ACC112 (cell line): ENCODE data around the gene DLG5.
"Not testable (repeated sequence)": the region's sequence is repeated elsewhere in the genome, so short reads cannot be mapped to it uniquely, and the experiment has no call there.

Experiments used
- H2AFZ ChIP-seq: fragments of 200-600 bp; sonication (generic); one replicate; pipeline ENCODE4 v1.6.0; 2017; ENCODE audit warnings: antibody characterized with exemption, low read length; ENCODE audit not compliant: unreplicated experiment
- H3K27ac ChIP-seq: fragments of 200-600 bp; sonication (generic); 2 replicates; pipeline ENCODE4 v1.5.1; 2014; ENCODE audit warnings: low read depth, mild to moderate bottlenecking, antibody characterized with exemption, low read length, moderate library complexity
- H3K27me3 ChIP-seq: fragments of 200-600 bp; sonication (generic); 2 replicates; pipeline ENCODE4 v1.6.1; 2014; ENCODE audit warnings: mild to moderate bottlenecking, antibody characterized with exemption, low read length, moderate library complexity, mixed read lengths; ENCODE audit not compliant: insufficient read depth
- H3K36me3 ChIP-seq: fragments of 200-600 bp; sonication (generic); 2 replicates; pipeline ENCODE4 v1.6.1; 2016; ENCODE audit warnings: mild to moderate bottlenecking, antibody characterized with exemption, low read length, moderate library complexity, mixed read lengths; ENCODE audit not compliant: insufficient read depth
- H3K4me1 ChIP-seq: fragments of 200-600 bp; sonication (generic); one replicate; pipeline ENCODE4 v1.6.1; 2016; ENCODE audit warnings: low read length, mixed read lengths; ENCODE audit not compliant: insufficient read depth, unreplicated experiment, control insufficient read depth
- H3K4me3 ChIP-seq: fragments of 200-600 bp; sonication (generic); 2 replicates; pipeline ENCODE4 v1.5.1; 2014; ENCODE audit warnings: mild to moderate bottlenecking, low read depth, low read length
- H3K79me2 ChIP-seq: fragments of 200-600 bp; sonication (generic); one replicate; pipeline ENCODE4 v1.6.0; 2016; ENCODE audit warnings: low read length; ENCODE audit not compliant: control insufficient read depth, unreplicated experiment, insufficient read depth

Gene DLG5

DNA sequence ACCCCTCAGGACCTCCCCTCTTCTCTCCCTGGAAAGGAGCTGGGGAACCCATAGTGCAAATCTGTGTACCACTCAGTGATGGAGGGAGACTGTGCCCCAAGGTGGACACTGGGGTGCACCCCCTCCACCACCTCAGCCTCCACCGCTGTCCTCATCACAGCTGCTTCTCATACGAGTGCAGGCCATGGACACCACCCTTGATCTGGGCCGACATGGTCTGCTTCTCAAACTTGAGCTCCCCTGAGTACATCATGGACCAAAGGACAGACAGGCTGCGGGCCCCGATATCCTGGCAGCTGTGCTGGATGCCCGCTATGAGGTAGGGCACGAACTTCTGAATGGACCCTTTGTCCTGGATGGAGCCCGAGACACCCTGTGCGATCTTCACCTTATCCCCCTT is 146.4 kb downstream of the DLG5 start:
- Histone ChIP-seq H3K79me2 (no peaks in the 10 kb centered on the region), H3K4me1 (peaks cover 5% of the 10 kb centered on the region), H3K36me3 (peaks cover 44% of the 10 kb centered on the region), H3K27ac (no peak overlapping the region), H2AFZ (no peak overlapping the region), H3K27me3 (no peaks in the 10 kb centered on the region), H3K4me3 (no peak overlapping the region)

DNA sequence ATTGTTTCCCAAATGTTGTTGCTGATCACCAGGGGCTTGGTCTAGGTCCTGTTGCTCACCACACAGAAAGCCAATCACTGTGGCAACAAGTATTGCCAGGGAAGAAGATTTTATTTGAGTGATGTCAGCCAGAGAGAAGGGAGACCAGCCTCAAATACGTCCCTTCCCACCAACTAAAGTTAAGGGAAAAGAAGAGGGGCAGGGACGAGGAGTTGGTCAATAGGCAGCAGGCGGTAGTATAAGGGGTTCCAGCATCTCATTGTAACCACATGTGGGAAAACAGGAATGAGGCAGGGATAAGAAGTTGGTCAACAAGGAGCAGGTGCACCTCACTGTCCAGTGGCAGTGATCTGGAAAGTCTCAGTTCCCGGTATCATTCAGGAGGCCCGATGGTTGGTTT is 150.1 kb downstream of the DLG5 start:
- Histone ChIP-seq H3K27ac (no peak overlapping the region), H2AFZ (no peak overlapping the region), H3K79me2 (no peaks in the 10 kb centered on the region), H3K36me3 (peaks cover 23% of the 10 kb centered on the region; the same call in 1 of the 2 replicates), H3K4me1 (no peaks in the 10 kb centered on the region), H3K27me3 (no peaks in the 10 kb centered on the region), H3K4me3 (no peak overlapping the region)

- no peak overlapping the region for H3K4me3 ChIP-seq
- H3K27me3 ChIP-seq, result no peaks in the 10 kb centered on the region
- no peak overlapping the region for H3K27ac ChIP-seq
- no peaks in the 10 kb centered on the region for H3K4me1 ChIP-seq
- no peak overlapping the region for H2AFZ ChIP-seq
- peaks cover 16% of the 10 kb centered on the region; the same call in 1 of the 2 replicates for H3K36me3 ChIP-seq
- no peaks in the 10 kb centered on the region for H3K79me2 ChIP-seq
Observed at GRCh38 chr10:77774940-77775391, 151.6 kb downstream of the DLG5 start.

GRCh38 chr10:77773631-77774426 is 152.7 kb downstream of the DLG5 start:
- Histone ChIP-seq H3K79me2 (no peaks in the 10 kb centered on the region), H3K27me3 (no peaks in the 10 kb centered on the region), H3K27ac (no peak overlapping the region), H3K4me3 (no peak overlapping the region), H3K36me3 (peaks cover 12% of the 10 kb centered on the region; the same call in 1 of the 2 replicates), H3K4me1 (no peaks in the 10 kb centered on the region), H2AFZ (no peak overlapping the region)

DNA sequence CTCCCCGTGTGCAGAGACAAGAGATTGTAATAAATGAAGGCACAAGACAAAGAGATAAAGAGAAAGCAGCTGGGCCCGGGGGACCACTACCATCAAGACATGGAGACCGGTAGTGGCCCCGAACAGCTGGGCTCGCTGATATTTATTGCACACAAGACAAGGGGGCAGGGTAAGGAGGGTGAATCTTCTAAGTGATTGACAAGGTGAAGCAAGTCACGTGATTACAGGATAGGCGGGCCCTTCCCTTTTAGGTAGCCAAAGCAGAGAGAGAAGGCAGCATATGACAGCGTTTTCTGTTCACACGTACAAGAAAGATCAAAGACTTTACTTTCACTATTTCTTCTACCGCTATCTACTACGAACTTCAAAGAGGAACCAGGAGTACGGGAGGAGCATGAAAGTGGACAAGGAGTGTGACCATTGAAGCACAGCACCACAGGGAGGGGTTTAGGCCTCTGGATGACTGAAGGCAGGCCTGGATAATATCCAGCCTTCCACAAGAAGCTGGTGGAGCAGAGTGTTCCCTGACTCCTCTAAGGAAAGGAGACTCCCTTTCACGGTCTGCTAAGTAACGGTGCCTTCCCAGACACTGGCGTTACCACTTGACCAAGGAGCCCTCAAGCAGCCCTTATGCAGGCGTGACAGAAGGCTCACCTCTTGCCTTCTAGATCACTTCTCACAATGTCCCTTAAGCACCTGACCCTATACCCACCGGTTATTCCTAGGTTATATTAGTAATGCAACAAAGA is 153.5 kb downstream of the DLG5 start:
- H3K4me1 ChIP-seq, H3K27me3 ChIP-seq, H3K79me2 ChIP-seq, H2AFZ ChIP-seq, H3K27ac ChIP-seq, H3K4me3 ChIP-seq: not testable (repeated sequence)
- H3K36me3 ChIP-seq, result peaks cover 10% of the 10 kb centered on the region; the same call in 1 of the 2 replicates

GRCh38 chr10:77771851-77772250 is 154.7 kb downstream of the DLG5 start:
- no peak overlapping the region for H3K27ac ChIP-seq
- no peaks in the 10 kb centered on the region for H3K27me3 ChIP-seq
- H3K4me1 ChIP-seq, result no peaks in the 10 kb centered on the region
- H2AFZ ChIP-seq, result no peak overlapping the region
- H3K36me3 ChIP-seq, result 0 out of 2 replicates have a peak, but pooled peaks cover 3% of the 10 kb centered on the region
- H3K4me3 ChIP-seq, result no peak overlapping the region
- no peaks in the 10 kb centered on the region for H3K79me2 ChIP-seq

- 0 out of 2 replicates have a peak, but pooled peaks cover 2% of the 10 kb centered on the region for H3K36me3 ChIP-seq
- H3K27me3 ChIP-seq, result no peaks in the 10 kb centered on the region
- no peak overlapping the region for H2AFZ ChIP-seq
- H3K4me3 ChIP-seq, result no peak overlapping the region
- no peaks in the 10 kb centered on the region for H3K79me2 ChIP-seq
- H3K4me1 ChIP-seq, result no peaks in the 10 kb centered on the region
- H3K27ac ChIP-seq, result no peak overlapping the region
Observed at GRCh38 chr10:77771450-77771849, 155.1 kb downstream of the DLG5 start.

GRCh38 chr10:77770868-77771175 is 155.7 kb downstream of the DLG5 start:
- H2AFZ ChIP-seq, result no peak overlapping the region
- no peak overlapping the region for H3K4me3 ChIP-seq
- H3K79me2 ChIP-seq, result no peaks in the 10 kb centered on the region
- no peaks in the 10 kb centered on the region for H3K4me1 ChIP-seq
- no peaks in the 10 kb centered on the region for H3K27me3 ChIP-seq
- H3K27ac ChIP-seq, result no peak overlapping the region
- no peaks in the 10 kb centered on the region for H3K36me3 ChIP-seq

DNA sequence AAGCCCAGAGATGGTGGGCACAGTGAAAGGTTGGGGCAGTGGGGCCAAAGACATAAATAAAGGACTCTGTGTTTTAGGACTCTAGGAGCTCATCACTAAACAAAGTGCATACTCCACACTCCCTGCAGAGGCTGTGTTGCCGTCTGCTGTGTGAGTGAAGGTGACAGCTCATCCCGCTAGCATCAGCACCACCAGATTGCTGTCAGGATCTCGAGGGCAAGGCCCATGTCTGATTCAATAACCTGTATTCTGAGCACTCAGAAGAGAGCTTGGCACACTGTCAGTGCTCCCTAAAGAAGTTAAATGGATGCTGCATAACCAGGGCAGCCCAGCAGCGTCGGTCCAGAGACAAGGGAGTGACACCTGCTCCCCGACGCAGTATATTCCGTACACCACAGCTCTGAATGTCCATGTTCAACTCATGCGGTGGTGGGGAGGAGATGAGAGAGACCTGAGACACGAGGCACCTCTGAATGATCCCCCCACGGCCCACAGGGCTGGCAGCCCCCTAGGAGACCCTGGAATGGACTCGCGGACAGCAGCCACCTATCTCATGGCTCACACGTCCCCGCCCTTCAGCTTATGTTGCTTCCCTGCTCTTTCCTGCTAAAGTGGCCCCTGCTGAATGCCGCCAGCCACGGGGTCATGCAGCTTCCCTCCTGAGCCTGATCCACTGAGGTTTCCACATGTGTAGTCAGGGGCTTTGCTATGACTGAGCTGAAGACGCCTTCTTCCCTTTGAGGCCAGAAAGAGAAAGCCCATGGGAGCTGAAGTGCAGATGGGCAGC is 156.3 kb downstream of the DLG5 start:
- Histone ChIP-seq H3K79me2 (no peaks in the 10 kb centered on the region), H3K36me3 (no peaks in the 10 kb centered on the region), H3K4me1 (no peaks in the 10 kb centered on the region), H3K27ac (no peak overlapping the region), H3K27me3 (no peaks in the 10 kb centered on the region), H2AFZ (no peak overlapping the region), H3K4me3 (no peak overlapping the region)

DNA sequence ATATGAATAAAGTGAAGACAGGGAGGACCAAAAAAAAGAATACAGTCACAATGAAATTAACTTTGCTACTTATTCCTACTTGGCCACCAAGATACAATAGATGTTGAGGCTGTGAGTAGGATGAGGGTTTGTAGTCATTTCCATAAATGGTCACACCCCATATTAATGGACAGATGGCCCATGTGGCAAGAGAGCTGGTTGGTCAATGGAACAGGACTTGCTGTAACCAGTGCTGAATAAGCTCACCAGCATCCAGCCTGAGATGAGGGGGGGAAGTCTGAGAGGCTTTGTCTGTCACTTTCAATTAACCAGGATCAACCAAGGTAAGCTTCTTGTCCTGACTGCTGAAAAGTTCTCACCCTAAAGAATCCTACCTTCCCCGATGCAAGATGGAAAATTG is 158.5 kb downstream of the DLG5 start:
- Histone ChIP-seq H3K36me3 (no peaks in the 10 kb centered on the region), H3K27me3 (no peaks in the 10 kb centered on the region), H3K79me2 (no peaks in the 10 kb centered on the region), H3K4me1 (no peaks in the 10 kb centered on the region), H3K4me3 (no peak overlapping the region), H2AFZ (no peak overlapping the region), H3K27ac (no peak overlapping the region)
